GM18505 (cell line): ENCODE measurements around the gene FANCI.

ENCODE experiments used
- ATAC-seq: cut with Tn5 transposase; IDR thresholded peaks from one replicate; pipeline ENCODE4 v1.9.1; 2021; ENCODE audit not compliant: unreplicated experiment
- POLR2A ChIP-seq: IDR thresholded peaks from 4 replicates; pipeline ENCODE4 v1.6.1; 2011; ENCODE audit warnings: borderline replicate concordance; ENCODE audit not compliant: insufficient read depth, insufficient read length; ENCODE audit errors: extremely low read depth

FANCI gene

GRCh38 chr15:89243691-89244573, at the start of gene FANCI:
Gene FANCI (plus strand): TSS chr15:89243979. CDS start chr15:89247648, 3,669 bp downstream.
- ATAC-seq: peak; percentile 94
- TF ChIP-seq POLR2A: peak; percentile 69

- TF ChIP-seq POLR2A: no peak
- no peak for ATAC-seq
Observed at GRCh38 chr15:89194608-89195007, 49.2 kb upstream of the FANCI start.

- no peak for ATAC-seq
- TF ChIP-seq POLR2A: no peak
Observed at GRCh38 chr15:89195836-89196235, 47.9 kb upstream of the FANCI start.

GRCh38 chr15:89196241-89196640, 47.5 kb upstream of the FANCI start:
- no peak for TF ChIP-seq POLR2A
- no peak for ATAC-seq

GRCh38 chr15:89196994-89197393, 46.8 kb upstream of the FANCI start:
- no peak for ATAC-seq

GRCh38 chr15:89197503-89197971, 46.2 kb upstream of the FANCI start:
- TF ChIP-seq POLR2A: no peak
- no peak for ATAC-seq

More at GRCh38 chr15:89196994-89197393, 46.8 kb upstream of the FANCI start:
- TF ChIP-seq POLR2A: no peak

- ATAC-seq: no peak
- TF ChIP-seq POLR2A: no peak
Observed at GRCh38 chr15:89198196-89198595, 45.6 kb upstream of the FANCI start.

- no peak for TF ChIP-seq POLR2A
- ATAC-seq: no peak
Observed at GRCh38 chr15:89198934-89199333, 44.8 kb upstream of the FANCI start.

GRCh38 chr15:89199746-89200145, 44.0 kb upstream of the FANCI start:
- ATAC-seq: no peak
- TF ChIP-seq POLR2A: no peak

- no peak for ATAC-seq
- no peak for TF ChIP-seq POLR2A
Observed at GRCh38 chr15:89200182-89200581, 43.6 kb upstream of the FANCI start.

GRCh38 chr15:89201465-89202005, 42.2 kb upstream of the FANCI start:
- no peak for ATAC-seq
- no peak for TF ChIP-seq POLR2A

GRCh38 chr15:89203705-89204273, 40.0 kb upstream of the FANCI start:
- no peak for TF ChIP-seq POLR2A

GRCh38 chr15:89205991-89206585, 37.7 kb upstream of the FANCI start:
- no peak for TF ChIP-seq POLR2A
- no peak for ATAC-seq

More at GRCh38 chr15:89203705-89204273, 40.0 kb upstream of the FANCI start:
- ATAC-seq: no peak
